WERI-Rb-1 (cell line): ENCODE data around the gene PTOV1.

Experiments
- DNase-seq: peaks from one replicate; pipeline ENCODE4 v3.0.0-alpha.2; 2020
- H3K27ac ChIP-seq: fragments of 250-450 bp; sonication (Bioruptor Pico); 2 replicates; pipeline ENCODE4 v1.5.1; 2020; ENCODE audit warnings: mild to moderate bottlenecking, moderate library complexity
- H3K27me3 ChIP-seq: fragments of 250-450 bp; sonication (Bioruptor Pico); 2 replicates; pipeline ENCODE4 v1.5.1; 2021; ENCODE audit warnings: mild to moderate bottlenecking, low read depth, moderate library complexity; ENCODE audit not compliant: insufficient read depth, severe bottlenecking
- H3K36me3 ChIP-seq: fragments of 250-450 bp; sonication (Bioruptor Pico); 2 replicates; pipeline ENCODE4 v1.5.1; 2020; ENCODE audit warnings: mild to moderate bottlenecking, moderate library complexity
- H3K4me3 ChIP-seq: 2 replicates; pipeline ENCODE4 v1.5.1; 2011; ENCODE audit warnings: low read depth, mild to moderate bottlenecking, control low read depth, low read length
- H3K9me3 ChIP-seq: fragments of 250-450 bp; sonication (Bioruptor Pico); 2 replicates; pipeline ENCODE4 v1.5.1; 2021; ENCODE audit warnings: mild to moderate bottlenecking, moderate library complexity; ENCODE audit not compliant: severe bottlenecking
- CTCF ChIP-seq: IDR thresholded peaks from 2 replicates; pipeline ENCODE4 v1.5.1; 2011; ENCODE audit warnings: low read depth, mild to moderate bottlenecking, control low read depth, inconsistent platforms, low read length

Gene PTOV1

GRCh38 chr19:49872245-49873128 lies 21.5 kb downstream of the PTOV1 start:
- Histone ChIP-seq H3K27me3 (no peaks in the 10 kb centered on the region), H3K4me3 (no peak overlapping the region), H3K27ac (no peak overlapping the region), H3K9me3 (no peaks in the 10 kb centered on the region), H3K36me3 (peaks cover 6% of the 10 kb centered on the region)
- no peak for TF ChIP-seq CTCF
- DNase-seq: no peak

- no peaks in the 10 kb centered on the region for H3K9me3 ChIP-seq
Measured at GRCh38 chr19:49873129-49873521, 22.2 kb downstream of the PTOV1 start.

GRCh38 chr19:49873834-49874233 lies 22.9 kb downstream of the PTOV1 start:
- TF ChIP-seq CTCF: no peak
- no peak overlapping the region for H3K4me3 ChIP-seq
- peaks cover 6% of the 10 kb centered on the region for H3K36me3 ChIP-seq
- no peaks in the 10 kb centered on the region for H3K9me3 ChIP-seq
- no peak for DNase-seq
- H3K27me3 ChIP-seq: no peaks in the 10 kb centered on the region
- no peak overlapping the region for H3K27ac ChIP-seq

More at GRCh38 chr19:49873129-49873521, 22.2 kb downstream of the PTOV1 start:
- peaks cover 6% of the 10 kb centered on the region for H3K36me3 ChIP-seq
- TF ChIP-seq CTCF: no peak
- H3K27me3 ChIP-seq: no peaks in the 10 kb centered on the region
- H3K27ac ChIP-seq: no peak overlapping the region
- DNase-seq: no peak
- H3K4me3 ChIP-seq: no peak overlapping the region

GRCh38 chr19:49874503-49875157 lies 23.7 kb downstream of the PTOV1 start:
- no peak overlapping the region for H3K27ac ChIP-seq
- no peaks in the 10 kb centered on the region for H3K9me3 ChIP-seq
- H3K36me3 ChIP-seq: peaks cover 6% of the 10 kb centered on the region
- TF ChIP-seq CTCF: no peak
- DNase-seq: no peak
- H3K27me3 ChIP-seq: no peaks in the 10 kb centered on the region
- no peak overlapping the region for H3K4me3 ChIP-seq

GRCh38 chr19:49875177-49875576 lies 24.2 kb downstream of the PTOV1 start:
- Histone ChIP-seq H3K4me3 (peak overlapping the region; percentile 78), H3K9me3 (no peaks in the 10 kb centered on the region)
- TF ChIP-seq CTCF: no peak

More at GRCh38 chr19:49875177-49875576, 24.2 kb downstream of the PTOV1 start:
- Histone ChIP-seq H3K36me3 (peaks cover 10% of the 10 kb centered on the region), H3K27ac (peak overlapping the region; percentile 96), H3K27me3 (no peaks in the 10 kb centered on the region)
- no peak for DNase-seq
